GM12873 (cell line): ENCODE results near the gene DPEP3.

Experiments
- TF ChIP-seq, protein P1 (sequence below): IDR thresholded peaks from 2 replicates; pipeline ENCODE4 v1.5.1; 2012; ENCODE audit warnings: low read depth, mild to moderate bottlenecking, moderate library complexity, low read length, control low read depth; ENCODE audit not compliant: insufficient read depth; ENCODE audit errors: missing control alignments

Gene DPEP3

DNA sequence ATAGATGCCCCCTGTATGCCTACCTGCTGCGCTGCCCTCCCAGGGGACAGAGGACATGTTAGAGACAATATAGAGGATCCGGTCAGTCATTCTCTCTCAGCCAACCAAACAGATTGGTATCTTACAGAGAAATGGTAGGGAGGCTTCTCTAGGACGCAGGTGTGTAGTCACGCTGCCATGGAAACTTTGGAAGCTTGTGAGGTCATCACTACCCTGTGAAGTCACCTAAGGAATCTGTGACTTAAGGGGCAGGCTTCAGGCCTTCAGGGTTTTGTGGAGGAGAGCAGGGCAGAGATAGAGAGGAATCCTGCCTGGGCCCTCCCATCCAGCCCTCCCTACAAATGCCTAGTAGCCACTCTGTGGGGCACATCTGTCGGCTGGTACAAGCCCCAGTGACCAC is 35.4 kb upstream of the DPEP3 start, which contains the start of gene DPEP2NB:
Gene DPEP2NB (minus strand): TSS at position 231 of the 400 bp plus-strand sequence. CDS start 141 bp downstream, at position 90.
- TF ChIP-seq, protein P1, sequence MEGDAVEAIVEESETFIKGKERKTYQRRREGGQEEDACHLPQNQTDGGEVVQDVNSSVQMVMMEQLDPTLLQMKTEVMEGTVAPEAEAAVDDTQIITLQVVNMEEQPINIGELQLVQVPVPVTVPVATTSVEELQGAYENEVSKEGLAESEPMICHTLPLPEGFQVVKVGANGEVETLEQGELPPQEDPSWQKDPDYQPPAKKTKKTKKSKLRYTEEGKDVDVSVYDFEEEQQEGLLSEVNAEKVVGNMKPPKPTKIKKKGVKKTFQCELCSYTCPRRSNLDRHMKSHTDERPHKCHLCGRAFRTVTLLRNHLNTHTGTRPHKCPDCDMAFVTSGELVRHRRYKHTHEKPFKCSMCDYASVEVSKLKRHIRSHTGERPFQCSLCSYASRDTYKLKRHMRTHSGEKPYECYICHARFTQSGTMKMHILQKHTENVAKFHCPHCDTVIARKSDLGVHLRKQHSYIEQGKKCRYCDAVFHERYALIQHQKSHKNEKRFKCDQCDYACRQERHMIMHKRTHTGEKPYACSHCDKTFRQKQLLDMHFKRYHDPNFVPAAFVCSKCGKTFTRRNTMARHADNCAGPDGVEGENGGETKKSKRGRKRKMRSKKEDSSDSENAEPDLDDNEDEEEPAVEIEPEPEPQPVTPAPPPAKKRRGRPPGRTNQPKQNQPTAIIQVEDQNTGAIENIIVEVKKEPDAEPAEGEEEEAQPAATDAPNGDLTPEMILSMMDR, result no peak

DNA sequence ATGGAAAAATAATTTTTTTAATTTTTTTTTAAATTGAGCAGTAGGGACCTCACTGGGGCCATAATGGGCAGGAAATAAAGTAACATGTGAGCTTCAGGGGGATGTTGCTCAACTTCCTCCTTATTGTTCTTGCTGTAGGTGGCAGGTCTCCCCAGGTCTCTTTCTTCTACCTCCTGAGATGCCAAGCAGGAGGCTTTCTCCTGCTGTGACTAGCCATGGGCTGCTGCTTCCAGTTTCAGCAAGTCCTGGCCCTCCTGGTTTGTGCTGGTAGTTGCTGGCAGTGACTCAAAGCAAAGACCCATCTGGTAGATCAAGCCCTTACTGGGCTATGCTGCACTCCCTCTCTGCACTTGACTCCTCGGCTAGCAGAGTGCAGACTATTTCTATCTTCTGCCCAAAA is 33.1 kb upstream of the DPEP3 start:
- TF ChIP-seq, protein P1, result no peak

DNA sequence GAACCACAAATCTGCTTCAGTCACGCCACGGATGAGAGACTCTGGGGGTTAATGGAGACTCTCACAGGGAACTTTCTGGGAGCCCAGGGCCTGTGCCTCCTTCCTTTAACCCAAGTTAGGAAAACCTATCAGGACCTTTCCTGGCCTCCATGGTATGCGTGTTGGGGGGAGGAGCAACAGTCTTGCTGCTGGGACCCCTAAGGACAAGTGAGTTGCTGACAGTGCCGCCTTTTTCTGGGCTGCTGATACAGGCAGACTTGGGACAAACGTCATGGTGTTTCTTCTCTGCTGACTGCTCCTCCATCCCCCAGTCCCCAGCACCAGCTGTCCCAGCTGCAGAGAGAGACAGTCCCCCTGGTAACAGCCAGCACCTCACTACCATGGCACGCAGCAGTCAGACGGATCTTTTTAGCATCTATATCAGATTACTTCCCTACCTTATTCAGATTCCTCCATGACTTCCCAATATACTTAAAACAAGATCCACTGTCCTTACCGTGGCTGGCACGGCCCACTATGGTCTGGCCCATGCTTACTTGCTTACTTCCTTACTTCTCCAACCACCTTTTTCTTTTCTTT is 28.9 kb upstream of the DPEP3 start:
- TF ChIP-seq, protein P1, result no peak

DNA sequence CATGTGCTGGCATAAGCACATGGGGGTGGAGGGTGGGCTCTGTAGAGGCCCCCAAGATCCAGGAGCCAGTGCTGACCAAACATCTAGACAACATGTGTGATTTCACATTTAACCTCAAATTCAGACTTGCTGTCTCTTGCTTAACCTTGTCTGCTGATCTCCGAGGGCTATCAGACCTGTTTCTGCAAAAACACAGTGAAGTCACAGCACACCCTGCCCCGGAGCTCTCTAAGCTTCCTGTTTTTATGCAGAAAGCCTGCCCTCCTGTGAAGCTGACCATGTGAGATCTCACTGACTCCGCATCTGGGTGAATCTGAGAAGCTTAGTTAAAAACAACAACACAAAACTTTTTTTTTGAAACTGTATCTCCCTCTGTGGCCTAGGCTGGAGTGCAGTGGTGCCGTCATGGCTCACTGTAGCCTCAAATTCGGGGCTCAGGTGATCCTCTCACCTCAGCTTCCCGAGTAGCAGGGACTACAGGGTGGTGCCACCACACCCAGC is 25.5 kb upstream of the DPEP3 start:
- TF ChIP-seq, protein P1, result no peak

DNA sequence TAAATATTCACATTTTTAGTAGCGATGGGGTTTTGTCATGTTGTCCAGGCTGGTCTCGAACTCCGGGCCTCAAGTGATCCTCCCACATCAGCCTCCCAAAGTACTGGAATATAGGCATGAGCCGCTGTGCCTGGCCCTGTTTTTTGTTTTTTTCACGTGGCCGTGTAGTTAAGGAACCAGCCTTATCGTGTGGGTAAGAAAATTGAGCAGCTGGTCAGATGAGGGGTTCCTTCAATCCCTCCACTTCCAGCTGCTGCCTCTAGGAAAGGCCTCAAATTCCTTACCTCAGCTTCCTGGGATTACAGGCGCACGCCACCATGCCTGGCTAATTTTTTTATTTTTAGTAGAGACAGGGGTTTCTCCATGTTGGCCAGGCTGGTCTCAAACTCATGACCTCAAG is 24.9 kb upstream of the DPEP3 start:
- TF ChIP-seq, protein P1, result no peak

DNA sequence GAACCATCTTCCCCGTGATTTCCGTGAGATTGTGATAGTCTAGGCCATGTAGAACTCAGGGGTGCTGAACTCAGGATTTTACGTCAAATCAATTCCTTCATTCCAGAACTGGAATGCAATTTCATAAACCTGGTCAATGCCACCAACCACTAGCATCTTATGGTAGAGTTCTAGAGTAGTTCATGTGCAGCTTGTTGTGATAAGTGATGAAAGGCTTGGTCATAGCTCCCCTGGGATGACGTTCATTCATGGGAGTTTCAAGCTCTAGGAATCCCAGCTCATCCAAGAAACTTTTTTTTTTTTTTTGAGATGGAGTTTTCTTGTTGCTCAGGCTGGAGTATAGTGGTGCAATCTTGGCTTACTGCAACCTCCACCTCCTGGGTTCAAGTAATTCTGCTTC is 22.7 kb upstream of the DPEP3 start:
- TF ChIP-seq, protein P1, result no peak

DNA sequence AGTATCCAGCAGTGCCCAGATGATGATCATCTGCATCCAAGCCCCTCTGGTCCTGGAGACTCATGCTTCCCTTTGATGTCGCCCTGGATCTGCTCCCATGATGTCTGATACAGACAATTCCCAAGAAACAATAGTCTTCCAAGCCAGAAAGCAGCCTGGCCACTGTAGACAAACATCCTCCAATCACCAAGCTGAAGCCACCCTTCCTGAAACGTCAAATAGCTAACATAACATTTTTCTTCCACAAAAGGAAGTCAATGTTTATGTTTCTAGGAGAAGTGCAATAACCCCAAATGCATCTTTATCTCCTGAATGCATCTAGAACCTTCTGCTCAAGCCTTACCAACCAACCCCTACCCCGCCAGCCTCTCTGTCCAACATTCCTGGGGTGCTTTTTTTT is 20.2 kb upstream of the DPEP3 start:
- TF ChIP-seq, protein P1, result no peak
